ENCODE measurements around the gene RNF213.
A peak's percentile ranks its signal among the peaks of the same experiment; 100 is the strongest.
"Not testable (repeated sequence)": the region's sequence is repeated elsewhere in the genome, so short reads cannot be mapped to it uniquely, and the experiment has no call there.

The RNF213 gene

DNA sequence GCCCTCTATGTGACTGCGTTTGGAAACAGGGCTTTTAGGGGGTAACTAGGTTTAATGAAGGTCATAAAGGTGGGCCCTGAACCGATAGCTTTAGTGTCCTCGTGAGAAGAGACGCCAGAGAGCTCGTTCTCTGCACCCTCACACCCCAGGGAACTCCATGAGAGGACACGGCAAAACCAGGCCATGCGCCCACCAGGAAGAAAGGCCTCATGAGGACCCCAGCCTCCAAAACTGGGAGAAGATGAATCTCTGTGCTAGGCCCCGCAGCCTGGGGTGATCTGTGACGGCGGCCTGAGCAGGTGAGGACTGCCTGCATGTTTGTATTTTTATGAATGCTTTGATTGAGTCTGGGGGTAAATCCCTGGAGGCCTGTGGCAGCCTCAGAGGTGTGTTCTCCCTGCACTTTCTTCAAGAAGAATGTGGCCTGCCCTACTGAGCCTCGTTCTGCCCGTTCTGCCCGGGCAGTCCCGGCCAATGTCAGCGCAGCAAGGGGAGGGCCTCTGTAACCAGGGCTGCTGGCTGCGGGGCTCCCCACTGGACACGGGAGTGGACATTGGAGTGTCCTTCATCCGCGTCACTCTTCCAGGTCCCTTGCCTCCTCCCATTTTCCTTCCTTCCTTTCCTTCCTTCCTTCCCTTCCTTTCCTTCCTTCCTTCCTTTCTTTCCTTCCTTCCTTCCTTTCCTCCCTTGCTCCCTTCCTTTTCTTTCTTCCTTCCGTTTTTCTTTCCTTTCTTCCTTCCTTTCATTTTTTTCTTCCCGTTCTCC lies 6.8 kb upstream of the RNF213 start:
- DNase-seq, result no peak

DNA sequence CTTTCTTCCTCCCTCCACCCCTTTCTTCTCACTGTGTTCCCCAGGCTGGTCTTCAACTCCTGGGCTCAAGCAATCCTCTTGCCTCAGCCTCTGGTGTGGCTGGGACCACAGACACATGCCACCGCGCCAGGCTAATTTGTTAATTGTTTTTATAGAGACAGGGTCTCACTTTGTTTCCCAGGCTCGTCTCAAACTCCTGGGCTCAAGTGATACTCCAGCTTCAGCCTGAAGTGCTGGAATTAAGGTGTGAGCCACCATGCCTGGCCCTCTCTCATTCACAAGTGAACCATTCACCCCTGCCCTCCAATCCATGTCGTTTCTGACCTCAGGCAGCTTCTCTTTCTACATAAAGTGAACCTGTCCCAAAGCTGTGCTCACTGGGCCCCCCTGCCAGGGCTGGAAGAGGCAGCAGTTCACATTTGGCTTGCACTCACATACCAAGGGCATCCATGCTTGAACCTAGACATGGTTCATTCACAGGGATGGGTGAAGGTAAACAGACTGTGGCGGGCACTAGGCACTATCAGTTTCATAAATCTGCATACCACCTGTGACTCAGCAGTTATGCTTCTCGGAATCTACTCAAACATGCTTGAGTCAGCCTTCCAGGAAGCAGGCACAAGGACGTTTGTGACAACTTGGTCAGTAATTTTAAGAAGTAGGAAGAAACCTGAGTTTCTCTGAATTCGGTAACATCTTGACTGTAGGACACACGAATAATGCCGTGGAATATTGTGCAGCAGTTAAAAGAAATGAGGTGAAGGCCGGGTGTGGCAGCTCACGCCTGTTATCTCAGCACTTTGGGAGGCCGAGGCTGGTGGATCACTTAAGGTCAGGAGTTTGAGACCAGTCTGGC lies 6.0 kb upstream of the RNF213 start:
- DNase-seq, result peak; percentile 76

DNA sequence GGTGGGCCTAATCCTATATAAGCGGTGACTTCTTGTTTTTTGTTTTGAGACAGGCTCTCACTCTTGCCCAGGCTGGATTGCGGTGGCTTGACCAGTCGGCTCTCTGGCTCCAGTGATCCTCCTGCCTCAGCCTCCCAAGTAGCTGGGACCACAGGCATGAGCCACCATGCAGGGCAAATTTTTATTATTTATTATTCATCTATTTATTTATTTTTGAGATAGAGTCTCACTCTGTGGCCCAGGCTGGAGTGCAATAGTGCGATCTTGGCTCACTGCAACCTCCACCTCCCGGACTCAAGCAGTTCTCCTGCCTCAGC lies 4.7 kb upstream of the RNF213 start:
- DNase-seq, result no peak

- no peak for DNase-seq
Measured at GRCh38 chr17:80257716-80258213, 2.9 kb upstream of the RNF213 start.

- not testable (repeated sequence) for DNase-seq
Measured at GRCh38 chr17:80258296-80258695, 2.4 kb upstream of the RNF213 start.

DNA sequence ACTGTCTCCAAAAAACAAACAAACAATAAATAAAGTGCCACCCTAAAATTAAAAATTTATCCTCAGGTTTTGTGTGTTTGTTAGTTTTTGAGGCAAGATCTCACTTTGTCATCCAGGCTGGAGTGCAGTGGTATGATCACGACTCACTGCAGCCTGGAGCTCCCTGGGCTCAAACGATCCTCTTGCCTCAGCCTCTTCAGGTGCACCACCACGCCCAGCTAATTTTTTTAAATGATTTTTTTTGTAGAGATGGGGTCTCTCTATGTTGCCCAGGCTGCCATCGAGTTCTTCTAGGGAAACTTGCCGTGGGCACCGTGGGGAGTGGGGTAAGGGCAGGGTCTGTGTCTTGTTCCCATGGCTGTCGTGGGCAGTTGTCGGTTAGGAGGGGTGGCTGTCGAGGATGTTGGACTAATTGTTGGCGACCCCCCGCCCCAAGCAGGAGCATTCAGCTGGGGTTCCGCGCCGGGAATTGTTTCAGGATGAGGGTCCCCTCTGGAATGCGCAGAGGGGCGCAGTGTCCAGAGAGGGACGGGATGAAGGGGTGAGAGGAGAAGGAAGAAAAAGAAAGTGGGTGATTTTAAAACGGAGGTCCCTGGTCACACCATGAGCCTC lies 1.1 kb upstream of the RNF213 start:
- no peak for DNase-seq

- peak; percentile 35 for DNase-seq
Measured at GRCh38 chr17:80260069-80260535, 550 bp upstream of the RNF213 start.

DNA sequence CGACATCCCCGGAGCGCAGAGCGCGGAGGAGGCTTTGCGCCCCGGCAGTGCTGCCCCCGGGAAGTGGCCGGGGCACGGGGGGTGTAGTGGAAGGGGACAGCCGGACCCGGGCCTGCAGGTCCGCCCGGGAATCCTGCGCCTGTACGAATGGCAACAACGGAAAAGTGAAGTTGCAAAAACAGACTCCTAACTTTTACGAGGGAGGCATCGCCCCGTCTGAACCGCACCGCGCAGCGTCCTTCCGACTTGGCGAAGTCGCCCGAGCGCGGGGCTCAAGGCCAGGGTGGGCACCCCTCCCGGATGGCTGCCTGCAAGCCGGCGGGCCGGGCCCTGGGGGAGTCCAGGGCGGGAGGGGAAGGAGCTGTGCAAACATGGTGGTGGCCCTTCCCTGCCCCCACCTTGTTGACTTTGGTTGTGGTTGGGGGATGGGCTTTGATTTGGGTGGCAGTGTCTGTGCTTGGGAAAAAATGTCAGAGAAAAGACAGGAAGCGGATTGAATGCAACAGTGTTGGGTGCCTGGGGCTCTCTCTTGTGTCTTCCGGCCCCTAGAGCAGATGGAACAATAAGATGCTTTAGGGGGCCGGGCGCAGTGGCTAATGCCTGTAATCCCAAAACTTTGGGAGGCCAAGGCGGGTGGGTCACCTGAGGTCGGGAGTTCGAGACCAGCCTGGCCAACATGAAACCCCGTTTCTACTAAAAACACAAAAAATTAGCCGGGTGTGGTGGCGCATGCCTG lies 675 bp downstream of the RNF213 start:
- no peak for DNase-seq

DNA sequence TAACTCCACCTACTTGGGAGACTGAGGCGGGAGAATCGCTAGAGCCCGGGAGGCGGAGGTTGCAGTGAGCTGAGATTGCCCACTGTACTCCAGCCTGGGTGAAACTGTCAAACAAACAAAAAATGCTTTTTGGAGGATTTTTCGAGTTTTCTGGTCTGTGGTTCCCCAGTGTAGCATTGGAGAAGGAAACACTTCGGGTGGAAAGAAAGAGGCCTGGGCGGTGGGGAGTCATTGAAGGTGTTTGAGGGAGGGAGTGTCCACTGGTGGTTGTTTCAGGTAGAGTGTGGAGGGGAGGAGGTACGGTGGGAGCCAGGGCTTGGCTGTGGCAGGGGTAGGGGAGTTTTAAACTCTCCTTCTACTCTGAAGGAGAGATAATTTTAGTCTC lies 1.2 kb downstream of the RNF213 start:
- DNase-seq, result no peak

- no peak for DNase-seq
Measured at GRCh38 chr17:80262291-80262690, 1.6 kb downstream of the RNF213 start.

GRCh38 chr17:80262775-80263244 lies 2.2 kb downstream of the RNF213 start:
- DNase-seq, result no peak

- peak; percentile 86 for DNase-seq
Measured at GRCh38 chr17:80263253-80264204, 2.9 kb downstream of the RNF213 start.

- no peak for DNase-seq
Measured at GRCh38 chr17:80264205-80265075, 3.8 kb downstream of the RNF213 start.

GRCh38 chr17:80265205-80266068 lies 4.8 kb downstream of the RNF213 start:
- DNase-seq, result no peak

DNA sequence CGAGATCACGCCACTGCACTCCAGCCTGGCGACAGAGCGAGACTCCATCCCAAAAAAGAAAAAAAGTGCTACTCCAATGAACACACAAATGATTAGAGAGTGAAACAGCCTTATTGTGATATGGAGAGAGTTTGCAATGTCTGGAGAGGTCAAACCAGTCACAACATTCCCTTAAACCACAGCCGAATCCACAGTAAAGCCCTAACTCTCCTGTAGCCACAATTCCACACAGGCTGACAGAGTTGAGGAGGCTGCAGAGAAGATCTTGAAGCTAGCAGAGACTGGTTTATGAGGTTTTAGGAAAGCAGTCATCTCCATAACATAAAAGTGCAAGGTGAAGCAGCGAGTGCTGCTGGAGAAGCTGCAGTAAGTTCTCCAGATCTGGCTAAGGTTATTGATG lies 6.7 kb downstream of the RNF213 start:
- no peak for DNase-seq

- no peak for DNase-seq
Measured at GRCh38 chr17:80268427-80268826, 7.8 kb downstream of the RNF213 start.

- DNase-seq, result no peak
Measured at GRCh38 chr17:80269405-80269807, 8.8 kb downstream of the RNF213 start.

- DNase-seq, result no peak
Measured at GRCh38 chr17:80270104-80270503, 9.5 kb downstream of the RNF213 start.

- DNase-seq, result no peak
Measured at GRCh38 chr17:80270836-80271235, 10.2 kb downstream of the RNF213 start.

DNA sequence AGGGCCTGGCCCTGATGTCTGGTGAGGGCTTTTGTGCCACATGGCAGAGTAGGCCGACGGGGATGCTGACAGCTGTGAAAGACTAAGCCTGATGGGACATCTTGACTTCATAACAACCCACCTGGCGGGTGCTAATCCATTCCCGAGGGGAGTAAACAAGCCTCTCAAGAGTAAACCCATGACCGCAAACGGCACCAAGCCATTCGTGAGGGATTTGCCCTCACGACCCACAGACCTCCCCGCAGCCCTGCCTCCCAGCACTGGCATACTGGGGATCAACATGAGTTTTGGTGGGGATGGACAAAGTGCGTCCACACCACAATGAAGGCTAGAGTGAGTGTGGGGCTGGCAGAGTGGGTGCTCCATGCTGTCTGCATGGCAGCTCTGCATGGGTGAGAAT lies 11.7 kb downstream of the RNF213 start:
- DNase-seq, result no peak

Measured in NCI-H2029 (cell line).